GM21619 (cell line): ENCODE data around the gene CDH26.
A peak's percentile ranks its signal among the peaks of the same experiment; 100 is the strongest.

Experiments used
- ATAC-seq: cut with Tn5 transposase; IDR thresholded peaks from one replicate; pipeline ENCODE4 v1.9.1; 2021; ENCODE audit not compliant: unreplicated experiment

The CDH26 gene

GRCh38 chr20:59958123-59958522 lies at the start of gene CDH26:
Gene CDH26, plus strand, starts transcription at chr20:59958423. Its CDS starts 304 bp downstream, at chr20:59958727.
- ATAC-seq, result no peak

- no peak for ATAC-seq
These were observed 49.4 kb upstream of the CDH26 start for GRCh38 chr20:59908855-59909254.

GRCh38 chr20:59911041-59911440 lies 47.2 kb upstream of the CDH26 start:
- no peak for ATAC-seq

- ATAC-seq, result no peak
These were observed 45.6 kb upstream of the CDH26 start for GRCh38 chr20:59912609-59913008.

- no peak for ATAC-seq
These were observed 37.3 kb upstream of the CDH26 start for GRCh38 chr20:59920944-59921343.

GRCh38 chr20:59923514-59923913 lies 34.7 kb upstream of the CDH26 start:
- no peak for ATAC-seq

- ATAC-seq, result no peak
These were observed 32.9 kb upstream of the CDH26 start for GRCh38 chr20:59925359-59925758.

- ATAC-seq, result no peak
These were observed 32.3 kb upstream of the CDH26 start for GRCh38 chr20:59925899-59926298.

GRCh38 chr20:59931511-59932312 lies 26.5 kb upstream of the CDH26 start:
- no peak for ATAC-seq

- no peak for ATAC-seq
These were observed 25.5 kb upstream of the CDH26 start for GRCh38 chr20:59932616-59933295.

- peak; percentile 21 for ATAC-seq
These were observed 24.9 kb upstream of the CDH26 start, which contains the start of gene SYCP2 for GRCh38 chr20:59933296-59933848. Gene SYCP2, minus strand, starts transcription at chr20:59933637. Its CDS starts 11,224 bp downstream, at chr20:59922413.

GRCh38 chr20:59933849-59934585 lies 24.2 kb upstream of the CDH26 start:
- peak; percentile 80 for ATAC-seq

GRCh38 chr20:59935457-59936185 lies 22.6 kb upstream of the CDH26 start:
- no peak for ATAC-seq

- ATAC-seq, result no peak
These were observed 21.8 kb upstream of the CDH26 start for GRCh38 chr20:59936409-59936808.

- ATAC-seq, result no peak
These were observed 21.1 kb upstream of the CDH26 start for GRCh38 chr20:59937150-59937549.

- ATAC-seq, result no peak
These were observed 20.0 kb upstream of the CDH26 start for GRCh38 chr20:59938221-59938620.

GRCh38 chr20:59938696-59939051 lies 19.5 kb upstream of the CDH26 start:
- no peak for ATAC-seq

GRCh38 chr20:59939052-59939878 lies 19.0 kb upstream of the CDH26 start:
- ATAC-seq, result no peak

GRCh38 chr20:59939879-59940128 lies 18.4 kb upstream of the CDH26 start:
- peak; percentile 36 for ATAC-seq
